Stimulated activated CD8-positive, alpha-beta memory T cell treated with anti-CD3 and anti-CD28 coated beads, Interleukin-12 subunit alpha, Interleukin-12 subunit beta, amount 100 ng/mL, for 24 hours (primary cell): ENCODE measurements around the gene STIL.
"Not testable (repeated sequence)": the region's sequence is repeated elsewhere in the genome, so short reads cannot be mapped to it uniquely, and the experiment has no call there.

Experiments
- DNase-seq: peaks from one replicate; pipeline ENCODE4 v3.0.0-alpha.2; 2020; ENCODE audit errors: extremely low read depth

The STIL gene

GRCh38 chr1:47313915-47314664, at the start of gene STIL:
TSS of gene STIL (minus strand) at chr1:47314147. CDS start at chr1:47310319, 3,828 bp downstream.
- peak; percentile 94 for DNase-seq

GRCh38 chr1:47362828-47363227, 48.9 kb upstream of the STIL start:
- no peak for DNase-seq

GRCh38 chr1:47361380-47361779, 47.4 kb upstream of the STIL start:
- no peak for DNase-seq

GRCh38 chr1:47351305-47351704, 37.4 kb upstream of the STIL start:
- no peak for DNase-seq

DNA sequence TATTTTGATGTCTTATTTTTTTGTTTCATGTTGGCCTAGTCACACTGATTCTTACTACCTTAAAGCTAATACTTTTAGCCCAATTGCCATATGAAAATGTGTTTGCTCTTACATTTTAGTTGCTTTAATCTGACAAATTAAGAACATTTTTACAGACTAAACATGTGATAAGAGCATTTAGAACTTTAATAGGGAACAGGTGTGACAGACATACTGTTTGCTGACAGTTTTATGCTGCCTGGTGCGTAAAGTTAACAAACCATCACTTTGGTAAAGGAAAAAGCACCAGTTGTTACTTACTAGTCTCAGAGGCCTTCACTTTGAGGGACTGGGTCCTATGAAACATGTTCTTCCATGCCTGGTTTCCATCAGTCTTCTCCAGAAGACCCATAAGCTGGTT, 34.3 kb upstream of the STIL start:
- no peak for DNase-seq

DNA sequence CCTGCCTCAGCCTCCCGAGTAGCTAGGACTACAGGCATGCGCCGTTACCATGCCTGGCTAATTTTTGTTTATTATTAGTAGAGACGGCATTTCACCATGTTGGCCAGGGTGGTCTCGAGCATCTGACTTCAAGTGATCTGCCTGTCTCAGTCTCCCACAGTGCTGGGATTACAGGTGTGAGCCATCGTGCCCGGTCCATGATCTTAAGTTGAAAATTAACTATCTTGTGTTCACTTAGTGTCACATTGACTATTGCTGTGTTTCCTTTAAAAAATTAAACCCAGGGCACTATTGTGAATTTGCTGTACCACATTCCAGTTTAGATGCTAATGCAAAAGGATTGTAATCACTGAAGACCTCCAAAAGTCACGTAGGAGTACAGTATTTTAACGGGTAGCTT, 33.8 kb upstream of the STIL start:
- no peak for DNase-seq

DNA sequence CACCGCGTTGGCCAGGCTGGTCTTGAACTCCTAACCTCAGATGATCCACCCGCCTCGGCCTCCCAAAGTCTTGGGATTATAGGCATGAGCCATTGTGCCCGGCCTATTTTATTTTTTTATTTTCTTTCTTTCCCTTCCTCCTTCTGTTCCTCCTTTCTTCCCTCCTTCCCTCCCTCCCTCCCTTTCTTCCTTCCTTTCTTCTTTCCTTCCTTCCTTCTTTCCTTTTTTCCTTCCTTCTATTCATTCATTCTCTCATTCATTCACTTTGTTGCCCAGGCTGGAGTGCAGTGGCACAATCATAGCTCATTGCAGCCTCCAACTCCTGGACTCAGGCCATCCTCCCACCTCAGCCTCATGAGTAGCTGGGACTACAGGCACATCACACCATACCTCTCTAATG, 33.0 kb upstream of the STIL start:
- DNase-seq: not testable (repeated sequence)

DNA sequence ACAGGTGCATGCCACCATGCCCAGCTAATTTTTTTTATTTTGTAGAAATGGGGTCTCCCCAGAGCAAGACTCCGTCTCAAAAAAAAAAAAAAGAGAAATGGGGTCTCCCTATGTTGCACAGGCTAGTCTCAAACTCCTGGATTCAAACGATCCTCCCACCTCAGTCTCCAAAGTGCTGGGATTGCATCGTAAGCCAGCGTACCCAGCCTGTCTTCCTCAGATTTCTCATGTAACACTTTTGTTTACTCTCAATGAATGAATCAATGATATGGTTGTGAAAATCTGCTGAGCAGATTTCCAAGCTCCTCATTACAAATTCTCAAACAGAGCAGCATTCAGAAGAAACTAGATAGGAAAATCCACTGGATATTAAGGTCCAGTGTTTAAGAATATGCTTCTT, 26.3 kb upstream of the STIL start:
- no peak for DNase-seq

DNA sequence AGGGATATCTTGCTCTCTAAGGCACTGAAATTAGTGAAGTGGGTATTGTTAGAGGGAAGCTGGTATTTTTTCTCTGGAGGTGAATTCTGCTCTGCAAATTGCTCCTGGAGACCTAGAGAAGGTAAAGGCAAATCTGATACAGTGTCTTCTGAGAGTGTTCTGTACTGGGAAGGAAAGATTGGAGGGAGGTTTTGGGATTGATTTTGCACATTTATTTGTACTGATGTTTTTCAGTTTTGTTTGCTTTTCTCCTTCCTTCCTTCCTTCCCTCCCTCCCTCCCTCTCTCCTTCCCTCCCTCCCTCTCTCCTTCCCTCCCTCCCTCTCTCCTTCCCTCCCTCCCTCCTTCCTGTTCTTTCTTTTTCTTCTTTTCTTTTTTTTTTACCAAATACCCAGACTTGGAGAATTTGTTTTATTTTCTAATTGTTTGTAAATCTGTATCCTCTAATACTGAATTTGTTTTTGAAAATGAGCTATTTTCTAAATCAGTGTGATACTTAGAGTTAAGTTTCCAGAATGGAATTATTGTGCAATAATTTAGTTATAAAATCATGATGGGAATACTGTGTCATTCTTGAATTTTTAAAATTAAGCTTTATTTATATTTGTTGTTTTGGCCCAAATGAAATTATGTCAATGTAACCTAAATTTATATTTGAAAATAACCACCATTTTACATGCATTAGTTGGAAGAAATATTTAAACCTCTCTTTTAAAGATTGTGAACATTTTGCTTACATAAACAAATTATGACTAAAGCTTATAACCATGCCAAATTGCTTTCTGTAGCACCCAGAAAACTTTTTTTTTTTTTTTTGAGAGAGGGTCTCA, 24.5 kb upstream of the STIL start:
- DNase-seq: no peak

DNA sequence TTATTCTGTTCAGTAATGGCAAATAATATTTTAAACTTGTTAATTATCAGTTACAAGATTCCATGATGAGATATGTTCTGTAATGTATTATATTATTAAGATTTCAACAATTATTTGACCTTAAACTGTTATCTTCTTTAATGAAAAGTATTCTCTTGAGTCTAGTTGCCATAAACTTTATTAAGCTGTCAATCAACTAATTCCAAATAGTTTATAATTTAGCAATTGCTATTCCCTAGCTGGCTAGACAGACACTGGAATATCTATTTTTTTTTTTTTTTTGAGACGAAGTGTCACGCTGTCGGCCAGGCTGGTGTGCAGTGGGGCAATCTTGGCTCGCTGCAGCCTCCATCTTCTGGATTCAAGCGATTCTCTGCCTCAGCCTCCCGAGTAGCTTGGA, 23.4 kb upstream of the STIL start:
- no peak for DNase-seq

DNA sequence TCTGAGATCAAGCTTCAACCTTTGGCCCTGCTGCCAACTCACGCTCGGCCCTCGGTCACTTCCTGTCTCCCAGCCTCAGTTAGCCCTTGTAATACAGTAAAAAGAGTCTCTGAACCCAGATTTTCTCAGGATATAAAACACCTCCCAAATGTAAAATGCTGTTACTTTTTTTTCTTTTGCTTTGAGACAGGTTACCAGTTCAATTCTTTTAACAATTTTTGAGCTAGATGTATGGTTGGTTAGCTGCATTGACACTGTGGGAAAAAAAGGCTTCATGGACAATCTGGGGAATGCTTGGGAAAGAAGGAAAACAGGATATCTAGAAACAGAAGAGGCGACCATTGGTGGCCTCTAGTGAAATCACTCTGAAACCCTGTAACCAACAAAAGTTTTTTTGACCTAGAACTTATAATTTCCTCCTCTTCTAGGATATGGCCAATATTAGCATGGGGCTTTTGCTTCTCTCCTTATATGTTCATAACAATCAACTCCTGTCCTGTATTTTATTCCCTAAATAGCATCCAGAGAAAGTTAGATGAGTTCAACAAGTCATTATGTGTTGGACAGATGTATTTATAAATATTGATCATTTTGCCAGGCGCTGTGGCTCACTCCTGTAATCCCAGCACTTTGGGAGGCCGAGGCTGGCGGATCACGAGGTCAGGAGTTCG, 21.0 kb upstream of the STIL start:
- no peak for DNase-seq

GRCh38 chr1:47333922-47334764, 20.2 kb upstream of the STIL start:
- DNase-seq: peak; percentile 41

- peak; percentile 57 for DNase-seq
These were observed 19.6 kb upstream of the STIL start, which contains the start of gene CMPK1 for GRCh38 chr1:47333578-47333921. TSS of gene CMPK1 (plus strand) at chr1:47333790. CDS start at chr1:47333946, 156 bp downstream.

DNA sequence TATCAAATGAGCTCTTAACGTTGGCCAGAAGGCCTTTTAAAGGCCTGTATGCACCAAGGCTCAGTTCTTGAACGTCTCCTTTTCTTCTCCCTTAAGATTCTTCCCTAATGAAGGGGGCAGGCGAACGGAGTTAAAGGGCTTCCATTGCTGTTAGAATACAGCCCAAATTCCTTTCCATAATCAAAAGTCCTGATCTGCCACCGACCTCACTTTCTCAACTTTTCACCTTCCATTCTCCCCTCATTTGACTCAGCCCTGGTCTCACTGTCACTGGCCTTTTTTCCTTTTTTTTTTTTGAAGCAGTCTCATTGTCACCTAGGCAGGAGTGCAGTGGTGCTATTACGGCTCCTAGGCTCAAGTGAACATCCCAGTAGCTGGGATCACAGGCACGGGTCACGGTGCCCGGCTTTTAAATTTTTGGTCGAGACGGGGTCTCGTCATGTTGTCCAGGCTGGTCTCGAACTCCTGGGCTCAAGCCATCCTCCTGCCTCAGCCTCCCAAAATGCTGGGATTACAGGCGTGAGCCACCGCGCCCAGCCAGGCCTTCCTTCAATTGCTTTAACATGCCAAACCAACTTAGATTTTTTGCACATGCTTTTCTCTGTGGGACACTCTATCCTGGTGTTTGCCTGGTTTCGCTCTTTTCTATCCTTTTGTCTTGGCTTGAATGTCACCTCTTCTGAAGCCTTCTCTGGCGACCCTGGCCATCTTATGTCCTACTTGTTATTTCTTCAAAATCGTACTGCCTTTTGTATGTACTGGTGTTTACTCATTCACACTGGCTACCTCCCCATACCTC, 19.0 kb upstream of the STIL start:
- no peak for DNase-seq

DNA sequence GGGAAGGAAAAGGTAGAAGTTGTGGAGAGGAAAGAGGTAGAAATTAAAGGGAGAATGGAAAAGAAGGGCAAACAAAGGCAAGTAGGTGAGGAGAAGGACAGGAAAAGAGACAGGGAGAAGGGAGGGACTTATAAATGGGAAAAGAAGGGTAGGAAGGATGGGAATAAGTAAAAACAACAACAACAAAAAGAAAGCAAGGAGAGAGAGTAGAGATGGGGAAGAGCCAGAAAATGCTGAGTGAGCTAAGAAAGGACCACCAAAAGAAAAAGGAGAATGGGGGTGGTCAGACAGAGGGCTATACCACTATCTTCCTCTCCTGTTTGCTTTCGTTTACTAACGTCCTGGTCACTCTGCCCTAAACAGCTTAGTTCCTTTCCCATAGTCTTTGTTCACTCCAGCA, 17.9 kb upstream of the STIL start:
- DNase-seq: no peak

- no peak for DNase-seq
These were observed 16.3 kb upstream of the STIL start for GRCh38 chr1:47330212-47330611.

GRCh38 chr1:47328992-47329391, 15.0 kb upstream of the STIL start:
- no peak for DNase-seq

DNA sequence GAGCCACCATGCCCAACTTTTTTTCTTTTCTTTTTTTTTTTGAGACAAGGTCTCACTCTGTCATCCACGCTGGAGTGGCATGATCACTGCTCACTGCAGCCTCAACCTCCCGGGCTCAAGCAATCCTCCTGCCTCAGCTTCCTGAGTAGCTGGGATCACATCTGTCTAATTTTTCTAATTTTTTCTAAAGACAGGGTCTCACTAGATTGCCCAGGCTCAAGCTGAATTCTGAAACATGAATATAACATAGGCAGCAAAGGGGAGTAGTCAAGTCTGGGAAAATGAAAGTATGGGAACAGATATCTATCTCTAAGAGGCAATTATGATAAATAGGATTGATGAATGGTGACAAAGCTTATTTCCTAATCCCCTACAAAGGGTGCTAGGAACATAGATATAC, 12.3 kb upstream of the STIL start:
- no peak for DNase-seq

DNA sequence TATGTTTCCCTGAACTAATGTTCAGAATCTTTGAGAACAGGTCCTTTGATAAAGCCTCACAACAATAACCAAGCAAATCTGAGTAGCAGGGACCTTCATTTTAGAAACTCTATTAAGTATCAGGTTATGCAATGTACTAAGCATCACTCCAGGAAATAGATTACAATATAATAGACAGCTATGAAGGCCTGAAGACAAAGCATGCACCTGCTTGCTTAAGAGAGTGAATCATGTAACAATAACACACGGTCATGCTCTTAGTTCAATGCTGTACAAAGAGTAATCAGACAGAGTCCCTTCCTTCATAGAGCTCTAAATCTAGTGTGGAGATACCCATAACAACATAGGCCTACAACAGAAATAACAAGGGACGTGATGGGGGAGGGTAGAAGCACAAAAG, 11.6 kb upstream of the STIL start:
- no peak for DNase-seq

DNA sequence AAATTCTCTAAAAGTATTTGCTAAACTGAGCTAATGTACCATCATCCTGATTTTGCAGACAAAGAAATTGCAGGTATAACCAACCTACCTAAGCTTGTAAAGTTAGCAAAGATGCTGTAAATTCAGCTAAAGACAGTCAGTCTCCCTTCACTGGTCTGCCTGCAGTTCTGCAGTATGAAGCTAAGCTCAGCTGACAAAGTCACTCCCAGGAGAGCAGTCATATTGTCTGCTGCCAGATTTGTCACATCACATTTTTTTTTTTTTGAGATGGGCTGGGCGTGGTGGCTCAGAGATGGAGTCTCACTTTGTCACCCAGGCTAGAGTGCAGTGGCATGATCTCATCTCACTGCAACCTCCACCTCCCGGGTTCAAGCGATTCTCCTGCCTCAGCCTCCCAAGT, 10.7 kb upstream of the STIL start:
- no peak for DNase-seq

GRCh38 chr1:47323599-47324031, 9.7 kb upstream of the STIL start:
- DNase-seq: no peak
